A549 (cell line): ENCODE data around the gene FBXL13.

Experiments
- CTCF ChIP-seq: fragments of >200 bp; sonication (Bioruptor Twin); formaldehyde crosslinking; IDR thresholded peaks from 3 replicates; pipeline ENCODE4 v1.5.1; 2016
- EP300 ChIP-seq, 2 experiments: fragments of >200 bp; sonication (Bioruptor Twin); formaldehyde crosslinking; IDR thresholded peaks; 2 replicates in 1 of 2; 3 replicates in 1 of 2; pipeline ENCODE4 v1.6.1; 2016 to 2017
- MAFK ChIP-seq: fragments of 450-650 bp; IDR thresholded peaks from 2 replicates; pipeline ENCODE4 v1.6.1; 2014; ENCODE audit not compliant: partially characterized antibody
- POLR2A ChIP-seq: IDR thresholded peaks from 2 replicates; pipeline ENCODE4 v1.6.1; 2012; ENCODE audit warnings: mild to moderate bottlenecking, low read length
- REST ChIP-seq: fragments of 200-600 bp; sonication (generic); IDR thresholded peaks from 2 replicates; pipeline ENCODE4 v1.6.1; 2016; ENCODE audit warnings: antibody characterized with exemption, mild to moderate bottlenecking, moderate library complexity

DNA sequence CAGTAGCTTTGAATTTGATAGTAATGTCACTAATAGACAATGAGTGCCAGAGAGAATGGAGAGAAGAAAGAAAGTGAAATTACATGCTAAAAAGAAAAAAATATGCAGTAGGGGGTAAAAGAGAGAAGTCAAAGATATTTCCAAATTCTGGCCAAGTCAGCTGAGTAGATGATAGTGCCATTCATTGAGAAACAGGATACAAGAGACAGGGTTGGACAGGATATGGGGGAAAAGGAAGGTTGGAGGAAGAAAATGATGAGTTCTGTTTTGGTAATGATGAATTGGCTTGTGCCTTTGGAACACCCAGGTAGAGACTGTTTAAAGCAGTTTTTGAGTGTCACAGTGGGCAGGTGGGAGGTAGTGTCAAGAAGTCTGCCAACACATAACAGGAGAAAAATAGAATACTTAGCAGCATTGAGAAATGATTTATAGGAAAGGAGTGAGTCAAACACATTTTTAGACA, 83.5 kb downstream of the FBXL13 start:
- no peak for TF ChIP-seq CTCF
- no peak for TF ChIP-seq EP300 (IDR thresholded peaks at IDR 0.05)
- no peak for TF ChIP-seq POLR2A
- no peak for TF ChIP-seq MAFK
- no peak for TF ChIP-seq REST
